A549 (cell line): ENCODE measurements around the gene VSIR. TPM values are rescaled to one million over a fixed set of nuclear protein-coding genes. Genes with fewer than 3 reads are reported as not detected.

Experiments
- ATAC-seq, 2 experiments: fragments of 200-7000 bp in 1 of 2; fragments of >200 bp in 1 of 2; cut with Nextera tagmentation in 1 of 2; cut with Tn5 transposase in 1 of 2; 3 replicates each; pipeline versions ENCODE4 v1.8.0 to v1.9.1; 2018 to 2020; ENCODE audit warnings: mild to moderate bottlenecking in 1 of 2, moderate library complexity in 1 of 2
- CTCF ChIA-PET: fragments of 300-600 bp; sonication (Branson Sonifier 250); formaldehyde crosslinking; extraction: SDS; loops from one replicate; lab custom pipeline; 2021; ENCODE audit warnings: antibody characterized with exemption, inconsistent platforms; lab: Yijun Ruan, JAX
- POLR2A ChIA-PET: fragments of 350-600 bp; formaldehyde crosslinking; extraction: SDS; loops from one replicate; lab custom pipeline; 2021; ENCODE audit warnings: antibody characterized with exemption, inconsistent platforms; lab: Yijun Ruan, JAX
- DNase-seq, 2 experiments: peaks; one replicate each; pipeline versions ENCODE4 v3.0.0 to v3.0.0-alpha.2; 2011 to 2016; ENCODE audit warnings: low read depth in 1 of 2, low spot score in 1 of 2
- FAIRE-seq: peaks from 2 replicates; lab custom pipeline; 2011; peaks lifted over from hg19 to GRCh38; lab: Jason Lieb, UNC
- H3K27ac ChIP-seq, 2 experiments: fragments of >200 bp; sonication (Bioruptor Twin); formaldehyde crosslinking; 3 replicates each; pipeline ENCODE4 v1.5.1; 2016 to 2017
- H3K4me1 ChIP-seq: fragments of >200 bp; sonication (Bioruptor Twin); formaldehyde crosslinking; 3 replicates; pipeline ENCODE4 v1.6.1; 2016
- H3K4me2 ChIP-seq: fragments of >200 bp; sonication (Bioruptor Twin); formaldehyde crosslinking; 3 replicates; pipeline ENCODE4 v1.6.1; 2016
- H3K4me3 ChIP-seq: fragments of >200 bp; sonication (Bioruptor Twin); formaldehyde crosslinking; 3 replicates; pipeline ENCODE4 v1.5.1; 2016
- H3K9me3 ChIP-seq: fragments of >200 bp; sonication (Bioruptor Twin); formaldehyde crosslinking; 3 replicates; pipeline ENCODE4 v1.6.1; 2016
- CTCF ChIP-seq: fragments of >200 bp; sonication (Bioruptor Twin); formaldehyde crosslinking; IDR thresholded peaks from 3 replicates; pipeline ENCODE4 v1.5.1; 2016
- E2F6 ChIP-seq: IDR thresholded peaks from 2 replicates; pipeline ENCODE4 v1.6.1; 2012; ENCODE audit warnings: low read depth, borderline replicate concordance
- FOSB ChIP-seq: fragments of 250-450 bp; sonication (Bioruptor Pico); IDR thresholded peaks from 2 replicates; pipeline ENCODE4 v1.5.0; 2020; ENCODE audit warnings: mild to moderate bottlenecking, moderate library complexity
- GATA3 ChIP-seq: IDR thresholded peaks from 2 replicates; pipeline ENCODE4 v1.6.1; 2012; ENCODE audit warnings: borderline replicate concordance
- HDAC2 ChIP-seq: fragments of 200-600 bp; sonication (generic); IDR thresholded peaks from 2 replicates; pipeline ENCODE4 v1.6.1; 2016
- HMGXB4 ChIP-seq: fragments of 250-450 bp; sonication (Bioruptor Pico); IDR thresholded peaks from 2 replicates; pipeline ENCODE4 v1.5.0; 2021; ENCODE audit warnings: mild to moderate bottlenecking, moderate library complexity, borderline replicate concordance
- HOXA7 ChIP-seq: fragments of 250-450 bp; sonication (Bioruptor Pico); IDR thresholded peaks from 2 replicates; pipeline ENCODE4 v1.5.0; 2020; ENCODE audit warnings: mild to moderate bottlenecking, moderate library complexity
- HOXB13 ChIP-seq: fragments of 250-450 bp; sonication (Bioruptor Pico); IDR thresholded peaks from 2 replicates; pipeline ENCODE4 v1.5.0; 2020; ENCODE audit warnings: low read depth, mild to moderate bottlenecking, moderate library complexity
- KDM1A ChIP-seq: fragments of 200-600 bp; sonication (generic); IDR thresholded peaks from 2 replicates; pipeline ENCODE4 v1.6.1; 2016; ENCODE audit warnings: low read depth, mild to moderate bottlenecking
- MAFK ChIP-seq: fragments of 450-650 bp; IDR thresholded peaks from 2 replicates; pipeline ENCODE4 v1.6.1; 2014; ENCODE audit not compliant: partially characterized antibody
- MYC ChIP-seq: IDR thresholded peaks from 2 replicates; pipeline ENCODE4 v1.6.1; 2012; ENCODE audit warnings: mild to moderate bottlenecking, inconsistent platforms, low read length, improper control_type of control experiment, borderline replicate concordance
- NPAS2 ChIP-seq: fragments of 250-450 bp; sonication (Bioruptor Pico); IDR thresholded peaks from 2 replicates; pipeline ENCODE4 v1.8.0; 2022; ENCODE audit warnings: mild to moderate bottlenecking, moderate library complexity, borderline replicate concordance
- NR3C1 ChIP-seq: fragments of >200 bp; sonication (Bioruptor Twin); formaldehyde crosslinking; IDR thresholded peaks from 3 replicates; pipeline ENCODE4 v1.6.1; 2017
- PBX3 ChIP-seq: IDR thresholded peaks from 2 replicates; pipeline ENCODE4 v1.6.1; 2012
- PHF8 ChIP-seq: fragments of 200-600 bp; sonication (generic); IDR thresholded peaks from 2 replicates; pipeline ENCODE4 v1.6.1; 2016; ENCODE audit warnings: low read depth, mild to moderate bottlenecking, antibody characterized with exemption, moderate library complexity, borderline replicate concordance
- POLR2AphosphoS2 ChIP-seq: conservative IDR thresholded peaks from 2 replicates; pipeline ENCODE4 v1.6.1; 2012; ENCODE audit warnings: low read length, improper control_type of control experiment, inconsistent platforms
- RAD21 ChIP-seq, 2 experiments: fragments of >200 bp in 1 of 2; sonication (Bioruptor Twin) in 1 of 2; formaldehyde crosslinking in 1 of 2; IDR thresholded peaks in 1 of 2; conservative IDR thresholded peaks in 1 of 2; 2 replicates in 1 of 2; 3 replicates in 1 of 2; pipeline ENCODE4 v1.6.1; 2012 to 2018; ENCODE audit warnings: inconsistent platforms in 1 of 2
- RCOR1 ChIP-seq: fragments of 150-350 bp; IDR thresholded peaks from 2 replicates; pipeline ENCODE4 v1.6.1; 2014; ENCODE audit warnings: antibody characterized with exemption, low read length, low read depth
- RFX5 ChIP-seq: fragments of 450-650 bp; IDR thresholded peaks from 2 replicates; pipeline ENCODE4 v1.7.1; 2014; ENCODE audit warnings: antibody characterized with exemption, mild to moderate bottlenecking, moderate library complexity
- RNF2 ChIP-seq: fragments of 200-600 bp; sonication (generic); IDR thresholded peaks from 2 replicates; pipeline ENCODE4 v1.6.1; 2016; ENCODE audit warnings: low read depth, mild to moderate bottlenecking, antibody characterized with exemption, moderate library complexity, borderline replicate concordance
- SMC3 ChIP-seq: fragments of >200 bp; sonication (Bioruptor Twin); formaldehyde crosslinking; IDR thresholded peaks from 3 replicates; pipeline ENCODE4 v1.6.1; 2018; ENCODE audit warnings: inconsistent platforms
- ZSCAN20 ChIP-seq: fragments of 250-450 bp; sonication (Bioruptor Pico); IDR thresholded peaks from 2 replicates; pipeline ENCODE4 v1.8.0; 2022; ENCODE audit warnings: mild to moderate bottlenecking, moderate library complexity
- WGBS: methylation state at CpG from one replicate; pipeline ENCODE4 v1.1.6; 2017; ENCODE audit errors: missing lambda C conversion rate; 5-methylcytosine and 5-hydroxymethylcytosine counted together
- polyA plus RNA-seq, 4 experiments: library from polyadenylated mRNA; depleted of rRNA in 3 of 4; stranded (reverse); fragments of >200 nt; fragmentation: RNase III in 1 of 4; extraction: RNeasy Plus Mini Kit Qiagen cat#74134 plus additional on column Dnase treatment in 1 of 4; gene quantifications; 2 replicates in 3 of 4; 3 replicates in 1 of 4; pipeline ENCODE4 v1.2.3, GENCODE V29; 2011 to 2017

VSIR gene
- polyA plus RNA-seq, 2 of the 4 experiments (the other 2 are of a cell fraction), result 15.5 to 18.5 TPM

GRCh38 chr10:71743866-71744265 lies 29.5 kb downstream of the VSIR start:
- TF ChIP-seq HMGXB4 (CRISPR knock-in tag) (no peak), MAFK (peak; percentile 4)
- ATAC-seq, result no peak
- POLR2A ChIA-PET, result no interaction called here

GRCh38 chr10:71743089-71743838 lies 30.1 kb downstream of the VSIR start:
- CTCF ChIA-PET, result interaction anchor here (0.8 to 4.3 kb wide), 6 partner anchors 12 to 439 kb away, joined by 3 to 16 read pairs (median 4); partner anchors contain the start of gene VSIR
- no peak overlapping the region for H3K4me3 ChIP-seq
- no peak overlapping the region for H3K27ac ChIP-seq
- no peak for ATAC-seq
- TF ChIP-seq NPAS2 (CRISPR knock-in tag) (no peak), RNF2 (no peak), RFX5 (no peak), HOXA7 (CRISPR knock-in tag) (no peak), GATA3 (no peak), RAD21 (conservative IDR thresholded peaks at IDR 0.05 in 1 of 2, IDR thresholded peaks at IDR 0.05 in 1 of 2) (no peak), CTCF (no peak), POLR2AphosphoS2 (no peak), HOXB13 (CRISPR knock-in tag) (no peak), MYC (no peak), PHF8 (no peak), RCOR1 (no peak), ZSCAN20 (CRISPR knock-in tag) (no peak), PBX3 (no peak), E2F6 (no peak), SMC3 (no peak), NR3C1 (no peak), KDM1A (no peak), HDAC2 (no peak), FOSB (no peak)
- TF ChIP-seq, all 56 proteins: peak for 0
- FAIRE-seq (no peak), DNase-seq (no peak)
- POLR2A ChIA-PET, result no interaction called here
- H3K4me1 ChIP-seq, result no peaks in the 10 kb centered on the region
- WGBS, result 50% methylated on average over 4 of the region's 4 CpGs
- H3K9me3 ChIP-seq, result no peaks in the 10 kb centered on the region
- H3K4me2 ChIP-seq, result no peak overlapping the region

More at GRCh38 chr10:71743866-71744265, 29.5 kb downstream of the VSIR start:
- DNase-seq (no peak), FAIRE-seq (no peak)
- Histone ChIP-seq H3K4me1 (0 out of 3 replicates have a peak, but pooled peaks cover 3% of the 10 kb centered on the region), H3K4me3 (no peak overlapping the region), H3K9me3 (no peaks in the 10 kb centered on the region), H3K27ac (no peak overlapping the region), H3K4me2 (no peak overlapping the region)
- WGBS, result 50% methylated on average over 1 of the region's 1 CpG
- CTCF ChIA-PET, result interaction anchor here (1.1 to 4.3 kb wide), 4 partner anchors 12 to 45 kb away, joined by 3 to 16 read pairs (median 4); no protein-coding TSS in a partner anchor
